Middle frontal gyrus (tissue), 1 donor: ENCODE measurements around the gene SNTA1.
"Not testable (repeated sequence)": the region's sequence is repeated elsewhere in the genome, so short reads cannot be mapped to it uniquely, and the experiment has no call there.

Experiments
- DNase-seq: peaks from one replicate; pipeline ENCODE4 v3.0.0-alpha.2; 2015; ENCODE audit warnings: low spot score; ENCODE audit errors: extremely low spot score

Gene SNTA1

DNA sequence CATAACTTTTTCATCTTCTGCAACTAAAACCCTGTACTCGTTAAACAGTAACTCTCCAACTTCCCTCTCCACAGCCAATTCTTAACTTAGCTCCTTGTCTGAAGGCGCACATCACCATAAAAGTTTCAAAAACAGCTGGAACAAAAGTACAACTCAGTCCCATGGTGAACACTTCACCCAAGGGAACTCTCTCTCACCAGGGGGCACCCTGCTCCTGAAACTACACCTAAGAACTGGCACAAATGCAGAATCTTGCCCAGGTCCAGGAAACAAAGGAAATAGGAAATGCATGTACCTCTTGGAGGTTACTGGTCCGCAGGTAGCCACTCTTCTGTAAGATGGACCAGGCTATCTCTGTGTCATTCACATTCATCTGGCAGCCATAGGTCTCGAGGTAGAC lies 48.8 kb downstream of the SNTA1 start:
- DNase-seq: no peak

DNA sequence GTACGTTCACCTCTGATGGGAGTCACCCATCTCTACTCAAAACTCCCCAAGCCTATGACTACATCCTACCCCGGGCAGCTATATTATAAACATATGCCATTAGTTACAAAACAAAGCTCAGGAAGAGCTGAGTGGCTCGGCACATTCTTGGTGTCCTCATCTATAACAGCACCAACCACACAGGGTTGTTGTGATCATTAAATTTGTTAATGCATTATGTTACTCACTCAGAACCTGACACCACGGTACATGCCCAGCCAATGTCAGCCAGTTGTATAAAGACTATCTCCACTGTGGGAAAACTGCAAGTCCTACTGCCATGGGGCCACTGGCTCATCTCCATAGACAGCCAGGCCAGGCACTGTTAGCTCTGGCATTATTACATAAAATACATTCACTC lies 50.0 kb downstream of the SNTA1 start:
- DNase-seq: no peak

DNA sequence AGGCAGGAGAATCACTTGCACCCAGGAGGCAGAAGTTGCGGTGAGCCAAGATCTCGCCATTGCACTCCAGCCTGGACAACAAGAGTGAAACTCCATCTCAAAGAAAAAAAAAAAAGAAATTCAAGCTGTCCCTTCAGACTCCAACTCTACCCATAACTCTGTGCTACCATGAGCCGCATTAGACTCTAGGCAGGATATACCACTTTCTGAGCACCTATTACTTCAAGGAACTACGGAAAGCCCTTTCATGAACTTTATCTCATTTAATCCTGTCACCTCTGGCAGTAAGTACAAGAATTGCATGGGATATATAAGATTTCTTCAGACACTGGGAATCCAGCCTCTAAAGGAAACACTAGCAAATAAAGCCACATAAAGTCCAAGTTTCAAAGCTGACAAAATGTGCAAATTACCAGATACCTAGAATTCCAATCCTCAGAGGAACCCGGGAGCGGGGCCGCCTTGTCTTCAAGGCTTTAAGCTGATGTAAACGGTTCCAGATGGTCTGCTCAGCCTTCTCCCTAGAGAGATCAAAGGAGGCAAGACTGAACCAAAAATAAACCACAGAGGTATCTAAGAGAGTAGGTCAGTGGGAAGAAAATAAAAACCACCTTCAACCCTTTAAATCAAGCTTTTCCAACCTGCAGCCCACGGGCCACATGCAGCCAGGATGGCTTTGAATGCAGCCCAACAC lies 51.7 kb downstream of the SNTA1 start:
- no peak for DNase-seq

DNA sequence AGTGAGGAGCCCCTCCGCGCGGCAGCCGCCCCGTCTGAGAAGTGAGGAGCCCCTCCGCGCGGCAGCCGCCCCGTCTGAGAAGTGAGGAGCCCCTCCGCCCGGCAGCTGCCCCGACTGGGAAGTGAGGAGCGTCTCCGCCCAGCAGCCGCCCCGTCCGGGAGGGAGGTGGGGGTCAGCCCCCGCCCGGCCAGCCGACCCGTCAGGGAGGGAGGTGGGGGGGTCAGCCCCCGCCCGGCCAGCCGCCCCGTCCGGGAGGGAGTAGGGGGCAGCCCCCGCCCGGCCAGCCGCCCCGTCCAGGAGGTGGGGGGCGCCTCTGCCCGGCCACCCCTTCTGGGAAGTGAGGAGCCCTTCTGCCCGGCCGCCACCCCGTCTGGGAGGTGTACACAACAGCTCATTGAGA lies 54.2 kb downstream of the SNTA1 start:
- not testable (repeated sequence) for DNase-seq

DNA sequence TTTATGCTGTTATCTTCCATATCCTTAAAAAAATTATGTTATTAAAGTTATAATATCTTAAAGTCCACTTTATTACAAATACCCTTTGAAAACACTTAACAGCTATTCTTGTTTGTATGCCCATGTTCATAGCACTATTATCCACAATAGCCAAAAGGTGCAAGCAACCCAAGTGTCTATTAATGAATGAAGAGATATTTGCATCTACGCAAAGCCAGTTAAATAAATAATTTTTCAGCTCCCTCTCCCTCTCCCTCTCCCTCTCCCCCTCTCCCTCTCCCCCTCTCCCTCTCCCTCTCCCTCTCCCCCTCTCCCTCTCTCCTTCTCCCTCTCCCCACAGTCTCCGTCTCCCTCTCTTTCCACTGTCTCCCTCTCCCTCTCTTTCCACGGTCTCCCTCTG lies 55.3 kb downstream of the SNTA1 start:
- no peak for DNase-seq

DNA sequence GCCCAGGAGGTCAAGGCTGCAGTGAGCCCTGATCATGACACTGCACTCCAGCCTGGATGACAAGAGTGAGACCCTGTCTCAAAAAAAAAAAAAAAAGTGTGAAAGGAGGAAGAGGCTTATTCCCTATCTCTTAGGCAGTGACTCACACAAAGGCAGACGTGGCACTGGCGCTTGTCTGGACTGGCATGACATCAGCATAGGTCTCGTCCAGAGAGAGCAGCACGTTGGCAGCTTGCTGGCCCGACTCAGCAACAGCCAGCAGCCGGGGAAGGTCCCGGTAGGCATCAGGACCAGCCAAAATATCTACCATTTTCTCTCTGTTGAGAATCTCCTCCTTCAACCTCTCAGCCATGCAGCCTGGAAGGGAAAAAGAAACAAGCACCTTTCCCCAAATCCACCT lies 56.4 kb downstream of the SNTA1 start:
- no peak for DNase-seq

DNA sequence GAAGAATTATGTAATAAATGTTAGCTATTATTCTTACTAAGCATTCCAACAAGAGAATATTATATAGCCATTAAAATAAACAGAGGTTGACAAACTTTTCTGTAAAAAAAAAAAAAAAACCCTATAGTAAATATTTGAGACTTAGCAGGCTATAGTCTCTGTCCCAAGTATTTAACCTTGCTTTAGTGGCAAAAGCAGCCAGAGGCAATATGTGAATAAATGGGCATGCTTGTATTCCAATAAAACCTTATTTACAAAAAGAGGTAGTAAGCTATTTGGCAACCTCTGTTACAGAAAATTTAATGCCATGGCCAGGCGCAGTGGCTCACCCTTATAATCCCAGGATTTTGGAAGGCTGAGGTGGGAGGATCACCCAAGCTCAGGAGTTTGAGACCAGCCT lies 56.9 kb downstream of the SNTA1 start:
- DNase-seq: no peak

DNA sequence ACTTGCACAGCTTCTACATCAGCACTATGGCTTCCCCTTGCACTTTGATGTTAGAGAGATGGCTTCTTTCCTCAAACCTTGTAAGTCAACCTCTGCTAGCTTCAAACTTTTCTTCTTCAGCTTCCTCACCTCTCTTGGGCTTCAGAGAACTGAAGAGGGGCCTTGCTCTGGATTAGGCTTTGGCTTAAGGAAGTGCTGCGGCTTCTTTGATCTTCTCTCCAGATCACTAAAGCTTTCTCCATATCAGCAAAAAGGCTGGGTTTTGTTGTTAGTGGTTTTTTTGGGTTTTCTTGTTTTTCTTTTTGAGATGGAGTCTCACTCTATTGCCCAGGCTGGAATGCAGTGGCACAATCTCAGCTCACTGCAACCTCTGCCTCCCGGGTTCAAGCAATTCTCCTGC lies 66.2 kb downstream of the SNTA1 start:
- no peak for DNase-seq

DNA sequence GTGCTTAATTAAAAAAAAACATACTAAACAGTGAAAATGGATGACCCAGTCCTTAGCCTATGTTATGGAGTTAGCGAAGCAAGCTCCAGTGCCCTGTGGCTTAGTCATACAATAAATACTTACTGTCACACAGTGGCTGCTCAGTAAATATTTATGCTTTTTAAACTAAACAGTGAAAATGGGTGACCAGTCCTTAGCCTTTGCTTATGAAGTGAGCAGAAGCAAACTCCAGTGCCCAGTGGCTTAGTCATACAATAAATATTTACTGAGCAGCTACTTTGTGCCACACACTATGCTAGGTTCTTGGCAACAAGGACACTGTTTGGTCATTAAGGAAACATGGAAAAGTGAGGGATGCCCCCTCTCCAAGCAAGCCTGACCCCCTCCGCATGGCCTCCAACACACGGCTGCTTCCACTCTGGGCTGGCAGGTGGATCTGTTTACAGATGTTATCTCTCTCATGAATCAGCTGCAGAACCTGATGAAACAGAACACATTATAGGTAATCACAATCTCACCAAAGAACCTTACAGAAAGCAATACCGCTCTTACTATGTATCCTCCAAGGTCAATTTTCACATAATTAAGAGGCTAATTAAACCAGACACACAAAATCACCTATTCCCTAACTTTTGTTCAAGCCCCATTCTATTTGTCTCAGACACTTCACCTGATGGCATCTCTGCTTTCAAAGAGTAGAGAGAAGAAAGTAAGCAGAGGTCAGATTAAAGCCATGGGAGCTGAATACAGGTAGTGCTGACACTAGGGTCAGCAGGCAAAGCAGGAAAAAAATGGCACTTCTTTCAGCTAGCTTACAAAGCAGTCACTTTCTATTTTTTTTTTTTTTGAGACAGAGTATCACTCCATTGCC lies 69.6 kb downstream of the SNTA1 start:
- DNase-seq: no peak

DNA sequence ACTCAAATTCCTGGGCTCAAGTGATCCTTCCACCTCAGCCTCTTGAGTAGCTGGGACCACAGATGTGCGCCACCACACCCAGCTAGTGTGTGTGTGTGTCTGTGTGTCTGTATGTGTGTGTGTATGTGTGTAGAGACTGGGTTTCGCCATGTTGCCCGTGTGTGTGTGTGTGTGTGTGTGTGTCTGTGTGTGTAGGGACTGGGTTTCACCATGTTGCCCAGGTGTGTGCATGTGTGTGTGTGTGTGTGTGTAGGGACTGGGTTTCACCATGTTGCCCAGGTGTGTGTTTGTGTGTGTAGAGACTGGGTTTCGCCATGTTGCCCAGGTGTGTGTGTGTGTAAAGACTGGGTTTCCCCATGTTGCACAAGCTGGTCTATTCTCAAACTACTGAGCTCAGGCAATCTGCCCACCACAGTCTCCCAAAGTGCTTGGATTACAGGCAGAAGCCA lies 70.5 kb downstream of the SNTA1 start:
- DNase-seq: no peak

DNA sequence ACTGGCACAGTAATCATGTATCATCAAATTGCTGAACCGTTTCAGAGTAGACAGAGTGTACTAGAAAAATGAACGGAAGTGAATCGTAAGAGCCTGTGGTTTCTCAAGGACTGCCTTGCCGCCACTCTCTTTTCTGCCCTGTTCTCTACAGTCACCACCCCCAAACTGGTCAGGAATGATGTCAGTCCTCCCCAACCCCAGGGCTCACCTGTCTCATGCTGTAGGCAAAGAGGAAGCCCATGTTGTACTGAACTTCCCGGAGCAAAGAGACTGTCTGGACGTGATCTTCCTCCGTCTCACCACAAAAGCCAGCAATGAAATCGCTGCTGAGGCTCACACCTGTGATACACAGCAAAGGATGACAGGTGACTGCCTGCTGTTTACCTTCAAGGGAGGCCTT lies 73.3 kb downstream of the SNTA1 start:
- DNase-seq: no peak

DNA sequence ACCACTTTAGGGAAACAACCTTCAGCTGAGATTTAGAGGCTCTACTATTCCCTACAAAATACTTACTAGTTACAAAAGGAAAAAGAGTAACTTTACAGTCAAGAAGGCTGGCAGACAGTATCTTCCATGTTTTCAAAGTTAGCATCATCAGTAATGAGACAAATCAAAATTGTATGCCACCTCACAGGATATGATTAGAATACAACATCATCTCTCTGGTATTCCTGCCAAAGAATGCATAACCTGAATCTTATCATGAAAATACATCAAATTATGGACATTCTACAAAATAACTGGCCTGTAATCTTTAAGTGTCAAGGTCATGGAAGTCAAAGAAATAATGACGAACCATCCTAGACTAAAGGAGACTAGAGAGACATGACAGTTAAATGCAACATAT lies 80.7 kb downstream of the SNTA1 start:
- no peak for DNase-seq

DNA sequence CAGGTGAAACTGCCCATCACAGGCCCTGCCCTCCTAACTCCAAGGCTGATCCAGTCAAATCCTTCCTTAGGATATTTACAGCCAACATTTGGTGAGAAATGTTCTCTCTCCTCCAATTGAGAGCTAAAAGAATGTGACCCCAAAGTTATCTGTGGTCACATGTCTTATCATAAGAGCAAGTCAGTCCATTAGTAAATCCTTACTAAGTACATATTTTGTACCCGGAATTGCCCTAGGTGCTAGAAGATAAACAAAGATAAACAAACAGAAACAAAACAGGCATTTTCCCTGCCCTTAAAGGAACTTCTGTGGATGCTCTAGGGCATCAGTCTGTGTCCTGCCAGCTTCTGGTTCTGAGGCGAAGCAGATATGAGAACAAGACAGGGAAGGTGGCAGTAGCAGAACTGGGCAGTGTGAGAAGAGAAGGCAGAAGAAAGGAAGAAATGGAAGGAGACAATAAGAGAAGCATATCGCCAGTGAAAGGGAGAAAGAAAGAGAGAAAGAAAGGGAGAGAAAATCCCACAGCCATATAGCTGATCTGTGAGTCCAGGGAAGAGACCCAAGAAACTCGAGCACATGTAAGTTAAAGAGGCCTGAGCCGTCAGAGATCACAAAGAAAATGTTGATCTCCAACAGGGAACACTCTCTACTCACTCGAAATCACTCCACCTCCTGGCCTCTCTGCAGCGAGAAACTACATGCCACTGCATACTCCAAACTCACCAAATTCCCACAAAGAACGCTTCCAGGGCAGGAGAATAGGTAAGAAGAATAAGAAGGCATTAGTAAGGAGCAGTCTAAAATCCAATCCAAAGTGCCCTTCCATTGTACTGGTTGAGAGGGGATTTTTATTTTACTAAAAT lies 83.9 kb downstream of the SNTA1 start:
- DNase-seq: no peak
